C4-2B (cell line): Measurements from ENCODE around the gene COL1A1.

Experiments
- H3K27ac ChIP-seq: fragments of 450-650 bp; 2 replicates; pipeline ENCODE4 v1.5.1; 2017
- CTCF ChIP-seq: fragments of 450-650 bp; conservative IDR thresholded peaks from 2 replicates; pipeline ENCODE4 v1.5.1; 2017; ENCODE audit warnings: mild to moderate bottlenecking
- ZFX ChIP-seq: fragments of 450-650 bp; IDR thresholded peaks from 2 replicates; pipeline ENCODE4 v1.6.1; 2017

The COL1A1 gene

GRCh38 chr17:50207792-50208567, 6.5 kb upstream of the COL1A1 start:
- no peak overlapping the region for H3K27ac ChIP-seq
- TF ChIP-seq CTCF (no peak), ZFX (no peak)

GRCh38 chr17:50207315-50207714, 5.9 kb upstream of the COL1A1 start:
- no peak overlapping the region for H3K27ac ChIP-seq
- TF ChIP-seq ZFX (no peak), CTCF (no peak)

- no peak for TF ChIP-seq ZFX
- no peak for TF ChIP-seq CTCF
- H3K27ac ChIP-seq = no peak overlapping the region
These were observed 5.3 kb upstream of the COL1A1 start for GRCh38 chr17:50206604-50207293.

- H3K27ac ChIP-seq = no peak overlapping the region
- TF ChIP-seq CTCF = no peak
- TF ChIP-seq ZFX = no peak
These were observed 4.6 kb upstream of the COL1A1 start for GRCh38 chr17:50205963-50206505.

- TF ChIP-seq ZFX = no peak
- TF ChIP-seq CTCF = no peak
- H3K27ac ChIP-seq = no peak overlapping the region
These were observed 3.9 kb upstream of the COL1A1 start for GRCh38 chr17:50205111-50205962.

- H3K27ac ChIP-seq = no peak overlapping the region
- TF ChIP-seq ZFX = no peak
- no peak for TF ChIP-seq CTCF
These were observed 3.0 kb upstream of the COL1A1 start for GRCh38 chr17:50204431-50204830.
